ENCODE data around the gene DNAH14. TPM values are rescaled to one million over a fixed set of nuclear protein-coding genes. Genes with fewer than 3 reads are reported as not detected.
A peak's percentile ranks its signal among the peaks of the same experiment; 100 is the strongest.

DNAH14 gene
- total RNA-seq, 3 donors from 2014 or later, result 9.2 to 12.7 (median 10.0) TPM

DNA sequence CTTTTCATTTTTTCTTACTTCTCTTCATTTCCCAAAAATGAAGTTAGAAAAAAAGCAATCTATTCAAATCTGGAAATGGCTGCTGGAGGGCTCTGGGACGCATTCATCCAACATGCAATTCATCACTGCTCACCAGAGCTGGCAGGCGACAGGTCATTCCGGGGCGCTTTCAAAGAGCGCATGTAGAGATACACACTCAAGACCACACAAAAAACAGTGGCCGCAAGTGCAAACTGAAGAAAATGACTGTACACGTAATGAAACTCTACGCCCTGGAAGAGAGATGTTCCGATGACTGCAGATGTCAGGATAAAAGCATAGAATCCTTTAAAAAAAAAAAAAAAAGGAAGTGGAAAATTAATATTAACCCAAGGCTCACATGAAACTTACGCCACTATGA, 482.8 kb downstream of the DNAH14 start:
- Histone ChIP-seq H3K4me1 (ENCODE audit: low read depth) (peaks cover 8% of the 10 kb centered on the region), H3K9me3 (no peaks in the 10 kb centered on the region), H3K36me3 (ENCODE audit: low read depth) (no peaks in the 10 kb centered on the region), H3K4me3 (no peak overlapping the region)
- no peak for ATAC-seq
- DNase-seq, result no peak
- intact Hi-C loops (cut with DNase I, micrococcal nuclease), result no loop called here
- TF ChIP-seq, protein P1, sequence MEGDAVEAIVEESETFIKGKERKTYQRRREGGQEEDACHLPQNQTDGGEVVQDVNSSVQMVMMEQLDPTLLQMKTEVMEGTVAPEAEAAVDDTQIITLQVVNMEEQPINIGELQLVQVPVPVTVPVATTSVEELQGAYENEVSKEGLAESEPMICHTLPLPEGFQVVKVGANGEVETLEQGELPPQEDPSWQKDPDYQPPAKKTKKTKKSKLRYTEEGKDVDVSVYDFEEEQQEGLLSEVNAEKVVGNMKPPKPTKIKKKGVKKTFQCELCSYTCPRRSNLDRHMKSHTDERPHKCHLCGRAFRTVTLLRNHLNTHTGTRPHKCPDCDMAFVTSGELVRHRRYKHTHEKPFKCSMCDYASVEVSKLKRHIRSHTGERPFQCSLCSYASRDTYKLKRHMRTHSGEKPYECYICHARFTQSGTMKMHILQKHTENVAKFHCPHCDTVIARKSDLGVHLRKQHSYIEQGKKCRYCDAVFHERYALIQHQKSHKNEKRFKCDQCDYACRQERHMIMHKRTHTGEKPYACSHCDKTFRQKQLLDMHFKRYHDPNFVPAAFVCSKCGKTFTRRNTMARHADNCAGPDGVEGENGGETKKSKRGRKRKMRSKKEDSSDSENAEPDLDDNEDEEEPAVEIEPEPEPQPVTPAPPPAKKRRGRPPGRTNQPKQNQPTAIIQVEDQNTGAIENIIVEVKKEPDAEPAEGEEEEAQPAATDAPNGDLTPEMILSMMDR (IDR thresholded peaks at IDR 0.05), result no peak

DNA sequence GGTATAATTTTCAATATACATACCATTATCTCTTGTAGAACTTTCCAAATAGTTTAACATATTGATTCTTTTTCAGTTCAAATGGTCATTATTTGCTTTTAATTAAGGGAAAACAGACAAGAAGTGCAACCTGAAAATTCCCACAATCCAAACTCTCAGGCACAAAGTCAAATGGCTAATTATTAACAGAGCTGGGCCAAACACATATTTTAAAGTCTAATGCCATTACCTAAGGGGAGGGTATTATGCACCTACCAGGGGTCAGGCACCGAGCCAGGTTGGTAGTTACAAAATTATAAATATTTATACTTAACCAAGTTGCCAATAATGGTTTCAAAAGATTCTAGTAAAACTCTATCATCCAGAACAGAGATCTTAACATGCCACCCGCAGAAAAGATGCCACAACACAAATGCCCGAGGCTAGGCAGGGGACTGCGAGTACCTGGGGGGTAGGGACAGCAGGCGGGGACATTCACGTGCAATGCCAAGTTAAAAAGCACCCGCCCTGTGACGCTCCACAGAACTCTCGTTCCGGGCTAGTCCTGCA, 483.4 kb downstream of the DNAH14 start:
- no peaks in the 10 kb centered on the region for H3K9me3 ChIP-seq
- H3K4me3 ChIP-seq, result no peak overlapping the region
- no peaks in the 10 kb centered on the region for H3K36me3 ChIP-seq (ENCODE audit: low read depth)
- TF ChIP-seq, protein P1 (IDR thresholded peaks at IDR 0.05), result no peak
- H3K4me1 ChIP-seq (ENCODE audit: low read depth), result peaks cover 8% of the 10 kb centered on the region
- DNase-seq, result no peak
- peak; percentile 33 for ATAC-seq
- intact Hi-C loops (cut with DNase I, micrococcal nuclease), result no loop called here

DNA sequence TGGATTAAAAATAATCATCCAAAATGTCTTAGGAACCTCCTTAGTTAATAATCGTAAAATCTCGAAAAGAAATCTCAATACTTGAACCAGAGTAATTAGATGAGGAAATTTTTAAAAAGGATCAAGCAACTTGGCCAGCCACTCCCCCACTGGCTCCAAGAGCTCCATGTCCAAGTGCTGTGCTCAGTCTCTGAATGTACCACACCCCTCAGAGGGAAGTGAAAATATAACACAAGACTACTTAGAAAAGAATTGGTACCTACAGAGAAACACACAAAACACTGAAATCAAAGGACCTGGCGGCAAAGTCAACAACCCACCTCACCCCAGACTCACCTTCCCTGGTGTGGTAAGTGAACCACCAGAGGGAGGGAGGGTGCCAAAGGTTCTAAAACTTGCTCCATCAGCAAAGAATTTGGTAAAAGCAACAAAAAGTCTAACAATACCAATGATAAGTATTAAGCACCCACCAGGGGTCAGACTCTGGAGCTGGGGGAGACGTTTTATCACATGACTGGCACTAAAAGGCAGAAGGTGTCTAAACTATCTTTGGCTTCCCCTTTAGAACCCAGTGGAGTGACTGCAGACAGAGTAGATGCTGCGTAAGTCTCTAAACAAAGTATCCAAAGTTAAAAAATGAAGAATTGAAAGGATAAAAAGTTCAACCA, 484.4 kb downstream of the DNAH14 start:
- DNase-seq, result no peak
- Histone ChIP-seq H3K36me3 (ENCODE audit: low read depth) (no peaks in the 10 kb centered on the region), H3K4me3 (no peak overlapping the region), H3K4me1 (ENCODE audit: low read depth) (peaks cover 8% of the 10 kb centered on the region), H3K9me3 (no peaks in the 10 kb centered on the region)
- intact Hi-C loops (cut with DNase I, micrococcal nuclease), result no loop called here
- TF ChIP-seq, protein P1 (IDR thresholded peaks at IDR 0.05), result no peak
- ATAC-seq, result peak; percentile 30

DNA sequence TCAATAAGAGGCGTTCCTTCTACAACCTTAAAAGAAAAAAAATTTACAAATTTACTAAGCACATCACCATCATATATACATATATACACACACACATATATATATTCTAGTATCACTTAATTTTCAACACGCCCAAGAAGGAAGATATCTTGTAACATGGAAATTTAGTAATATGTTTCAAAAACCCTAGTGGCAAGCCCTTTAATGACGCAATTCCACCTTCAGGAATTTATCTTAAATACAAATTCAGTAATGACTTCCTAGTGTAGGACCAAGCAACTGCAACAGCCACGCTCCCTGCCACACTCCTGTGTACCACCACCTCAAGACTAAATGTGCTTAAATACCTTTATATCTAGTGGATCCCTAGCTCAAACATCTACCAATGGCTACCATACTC, 485.8 kb downstream of the DNAH14 start:
- no peak overlapping the region for H3K4me3 ChIP-seq
- intact Hi-C loops (cut with DNase I, micrococcal nuclease), result no loop called here
- H3K4me1 ChIP-seq (ENCODE audit: low read depth), result peaks cover 11% of the 10 kb centered on the region
- no peaks in the 10 kb centered on the region for H3K36me3 ChIP-seq (ENCODE audit: low read depth)
- H3K9me3 ChIP-seq, result no peaks in the 10 kb centered on the region
- ATAC-seq, result no peak
- no peak for DNase-seq
- TF ChIP-seq, protein P1 (IDR thresholded peaks at IDR 0.05), result no peak

DNA sequence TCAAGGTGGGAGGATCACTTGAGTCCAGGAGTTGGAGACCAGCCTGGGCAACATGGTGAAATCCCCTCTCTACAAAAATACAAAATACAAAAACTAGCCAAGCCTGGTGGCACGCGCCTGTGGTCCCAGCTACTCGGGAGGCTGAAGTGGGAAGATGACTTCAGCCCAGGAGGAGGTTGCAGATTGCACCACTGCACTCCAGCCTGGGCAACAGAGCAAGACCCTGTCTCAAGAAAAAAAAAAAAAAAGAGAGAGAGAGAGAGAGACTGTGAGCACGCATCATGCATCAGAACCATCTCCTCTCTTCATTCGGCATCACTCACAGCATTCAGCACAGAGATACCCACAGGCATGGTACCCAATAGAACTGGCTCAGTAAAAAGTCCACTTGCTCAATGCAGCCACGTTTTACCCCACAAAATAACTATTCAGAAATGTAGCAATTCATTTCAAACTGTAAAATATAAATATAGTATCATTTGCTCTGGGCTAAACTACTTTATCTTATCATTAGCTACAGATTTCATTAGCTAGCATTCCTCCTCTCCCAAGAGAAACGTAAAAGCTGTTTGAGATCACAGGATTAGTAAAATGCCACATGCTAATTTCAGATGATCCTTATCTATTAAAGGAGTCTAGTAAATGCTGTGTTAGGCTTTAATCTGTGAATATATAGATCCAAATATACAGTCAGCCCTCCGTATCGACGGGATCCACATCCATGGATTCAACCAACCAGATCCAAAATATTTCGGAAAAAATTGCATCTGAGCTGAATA, 486.7 kb downstream of the DNAH14 start:
- no peak for ATAC-seq
- DNase-seq, result no peak
- H3K4me3 ChIP-seq, result no peak overlapping the region
- intact Hi-C loops (cut with DNase I, micrococcal nuclease), result no loop called here
- peaks cover 11% of the 10 kb centered on the region for H3K4me1 ChIP-seq (ENCODE audit: low read depth)
- no peaks in the 10 kb centered on the region for H3K9me3 ChIP-seq
- no peaks in the 10 kb centered on the region for H3K36me3 ChIP-seq (ENCODE audit: low read depth)
- TF ChIP-seq, protein P1 (IDR thresholded peaks at IDR 0.05), result no peak
